ENCODE measurements around the gene PCNX3.

DNA sequence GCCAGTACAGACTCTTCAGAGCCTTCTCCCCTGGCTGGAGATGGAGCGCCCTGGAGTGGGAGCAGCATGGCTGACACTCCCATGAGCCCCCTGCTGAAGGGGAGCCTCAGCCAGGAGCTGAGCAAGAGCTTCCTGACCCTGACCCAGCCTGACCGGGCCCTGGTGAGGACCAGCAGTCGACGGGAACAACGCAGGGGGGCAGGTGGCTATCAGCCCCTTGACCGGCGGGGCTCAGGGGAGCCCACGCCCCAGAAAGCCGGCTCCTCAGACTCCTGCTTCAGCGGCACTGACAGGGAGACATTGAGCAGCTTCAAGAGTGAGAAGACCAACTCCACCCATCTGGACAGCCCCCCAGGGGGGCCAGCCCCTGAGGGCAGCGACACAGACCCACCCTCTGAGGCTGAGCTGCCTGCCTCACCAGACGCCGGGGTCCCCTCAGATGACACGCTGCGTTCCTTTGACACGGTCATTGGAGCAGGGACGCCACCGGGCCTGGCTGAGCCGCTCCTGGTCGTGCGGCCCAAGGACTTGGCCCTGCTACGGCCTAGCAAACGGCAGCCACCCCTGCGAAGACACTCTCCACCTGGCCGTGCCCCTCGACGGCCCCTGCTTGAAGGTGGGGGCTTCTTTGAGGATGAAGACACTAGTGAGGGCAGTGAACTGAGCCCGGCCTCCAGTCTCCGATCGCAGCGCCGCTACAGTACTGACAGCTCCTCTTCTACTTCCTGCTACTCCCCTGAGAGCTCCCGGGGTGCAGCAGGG, 2.6 kb downstream of the PCNX3 start:
- TF ChIP-seq POLR2A (IDR thresholded peaks at IDR 0.05) (no peak), EP300 (IDR thresholded peaks at IDR 0.05; ENCODE audit: low read depth) (no peak)
- TF ChIP-seq, protein P1, sequence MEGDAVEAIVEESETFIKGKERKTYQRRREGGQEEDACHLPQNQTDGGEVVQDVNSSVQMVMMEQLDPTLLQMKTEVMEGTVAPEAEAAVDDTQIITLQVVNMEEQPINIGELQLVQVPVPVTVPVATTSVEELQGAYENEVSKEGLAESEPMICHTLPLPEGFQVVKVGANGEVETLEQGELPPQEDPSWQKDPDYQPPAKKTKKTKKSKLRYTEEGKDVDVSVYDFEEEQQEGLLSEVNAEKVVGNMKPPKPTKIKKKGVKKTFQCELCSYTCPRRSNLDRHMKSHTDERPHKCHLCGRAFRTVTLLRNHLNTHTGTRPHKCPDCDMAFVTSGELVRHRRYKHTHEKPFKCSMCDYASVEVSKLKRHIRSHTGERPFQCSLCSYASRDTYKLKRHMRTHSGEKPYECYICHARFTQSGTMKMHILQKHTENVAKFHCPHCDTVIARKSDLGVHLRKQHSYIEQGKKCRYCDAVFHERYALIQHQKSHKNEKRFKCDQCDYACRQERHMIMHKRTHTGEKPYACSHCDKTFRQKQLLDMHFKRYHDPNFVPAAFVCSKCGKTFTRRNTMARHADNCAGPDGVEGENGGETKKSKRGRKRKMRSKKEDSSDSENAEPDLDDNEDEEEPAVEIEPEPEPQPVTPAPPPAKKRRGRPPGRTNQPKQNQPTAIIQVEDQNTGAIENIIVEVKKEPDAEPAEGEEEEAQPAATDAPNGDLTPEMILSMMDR (IDR thresholded peaks at IDR 0.05) = no peak
